ENCODE results near the gene FDPS. TPM values are rescaled to one million over a fixed set of nuclear protein-coding genes. Genes with fewer than 3 reads are reported as not detected.
"Not testable (repeated sequence)": the region's sequence is repeated elsewhere in the genome, so short reads cannot be mapped to it uniquely, and the experiment has no call there.

The FDPS gene
- total RNA-seq, 2 experiments from 2014 or later = 270 to 271 TPM

DNA sequence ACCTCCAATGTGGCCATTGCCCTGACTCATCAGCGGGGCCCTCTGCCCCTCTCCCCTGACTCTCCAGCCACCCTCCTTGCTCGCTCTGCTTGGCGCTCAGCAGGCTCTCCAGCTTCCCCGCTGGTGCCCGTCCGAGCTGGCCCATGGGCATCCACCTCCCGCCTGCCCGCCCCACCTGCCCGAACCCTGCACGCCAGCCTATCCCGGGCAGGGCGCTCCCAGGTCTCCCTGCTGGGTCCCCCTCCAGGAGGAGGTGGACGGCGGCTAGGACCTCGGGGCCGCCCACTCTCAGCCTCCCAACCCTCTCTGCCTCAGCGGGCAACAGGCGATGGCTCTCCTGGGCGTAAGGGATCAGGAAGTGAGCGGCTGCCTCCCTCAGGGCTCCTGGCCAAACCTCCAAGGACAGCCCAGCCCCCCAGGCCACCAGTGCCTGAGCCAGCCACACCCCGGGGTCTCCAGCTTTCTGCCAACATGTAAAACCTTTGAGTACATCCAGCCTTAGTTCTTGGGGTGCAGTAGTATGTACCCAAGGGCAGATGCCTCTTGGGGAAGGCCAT is 20.6 kb upstream of the FDPS start:
- POLR2A ChIA-PET = no interaction called here
- Mint-ChIP-seq H3K4me3 (no peak overlapping the region), H3K9me3 (ENCODE audit: insufficient read depth) (no peaks in the 10 kb centered on the region), H3K27ac (no peak overlapping the region), H3K27me3 (ENCODE audit: low read depth) (no peaks in the 10 kb centered on the region), H3K36me3 (ENCODE audit: low read depth) (no peaks in the 10 kb centered on the region), H3K4me1 (ENCODE audit: low read depth) (no peaks in the 10 kb centered on the region)
- ATAC-seq (no peak), DNase-seq (no peak)
- CTCF ChIA-PET = interaction anchor here (0.6 kb wide), 1 partner anchor 284 kb away, joined by 3 read pairs; no protein-coding TSS in a partner anchor

DNA sequence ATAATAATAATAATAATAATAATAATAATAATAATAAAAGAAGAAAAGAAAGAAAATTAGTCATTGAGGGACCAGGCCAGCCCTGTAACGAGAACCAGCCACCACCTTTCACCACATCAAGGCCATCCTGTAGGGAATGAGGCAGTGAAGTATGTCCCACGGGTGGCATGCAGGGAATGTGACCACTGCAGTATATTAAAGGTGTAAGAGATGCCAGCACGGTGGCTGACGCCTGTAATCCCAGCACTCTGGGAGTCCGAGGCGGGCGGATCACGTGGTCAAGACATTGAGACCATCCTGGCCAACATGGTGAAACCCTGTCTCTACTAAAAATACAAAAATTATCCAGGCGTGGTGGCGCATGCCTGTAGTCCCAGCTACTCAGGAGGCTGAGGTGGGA is 17.7 kb upstream of the FDPS start:
- H3K9me3 Mint-ChIP-seq (ENCODE audit: insufficient read depth); CTCF ChIA-PET; DNase-seq; H3K36me3 Mint-ChIP-seq (ENCODE audit: low read depth); H3K27ac Mint-ChIP-seq; H3K4me1 Mint-ChIP-seq (ENCODE audit: low read depth); H3K4me3 Mint-ChIP-seq; ATAC-seq; POLR2A ChIA-PET: not testable (repeated sequence)
- peaks cover 23% of the 10 kb centered on the region for H3K27me3 Mint-ChIP-seq (ENCODE audit: low read depth)

DNA sequence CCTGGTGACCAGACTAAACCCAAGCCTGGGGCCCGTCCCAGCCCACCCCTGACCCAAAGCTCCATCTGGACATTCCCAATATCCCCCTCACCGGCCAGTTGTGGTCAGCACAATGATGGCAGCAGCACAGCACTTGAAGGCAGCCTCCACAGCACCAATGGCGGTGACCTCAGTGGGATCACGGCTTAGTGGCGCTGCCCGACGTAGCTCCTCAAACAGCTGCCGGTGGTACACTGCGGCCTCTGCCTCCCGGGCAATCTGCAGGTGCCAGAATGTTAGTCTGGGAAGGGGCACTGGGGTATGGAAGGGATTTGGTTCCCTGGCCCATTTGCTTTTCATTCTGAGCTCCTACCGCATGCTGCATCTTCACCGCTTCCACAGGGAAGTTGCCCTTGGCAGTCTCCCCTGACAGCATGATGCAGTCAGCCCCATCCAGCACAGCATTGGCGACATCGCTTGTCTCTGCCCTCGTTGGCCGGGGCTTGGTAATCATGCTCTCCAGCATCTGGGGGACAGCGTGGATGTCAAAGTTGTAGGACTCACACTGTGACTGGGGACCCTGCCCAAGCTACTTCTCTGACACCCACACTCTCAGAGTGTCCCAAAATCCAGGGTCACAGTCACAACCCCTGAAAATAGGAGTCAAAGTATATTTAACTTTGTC is 15.4 kb upstream of the FDPS start:
- ChIA-PET CTCF (interaction anchor here (0.6 to 1.1 kb wide), 3 partner anchors 11 to 119 kb away, joined by 3 read pairs; no protein-coding TSS in a partner anchor), POLR2A (interaction anchor here (1.1 kb wide), 1 partner anchor 20 kb away, joined by 3 read pairs; the partner anchor contains the start of gene CLK2)
- H3K27ac Mint-ChIP-seq = no peak overlapping the region
- no peak overlapping the region for H3K4me3 Mint-ChIP-seq
- H3K36me3 Mint-ChIP-seq (ENCODE audit: low read depth) = no peaks in the 10 kb centered on the region
- peaks cover 38% of the 10 kb centered on the region for H3K27me3 Mint-ChIP-seq (ENCODE audit: low read depth)
- no peaks in the 10 kb centered on the region for H3K9me3 Mint-ChIP-seq (ENCODE audit: insufficient read depth)
- no peak for ATAC-seq
- H3K4me1 Mint-ChIP-seq (ENCODE audit: low read depth) = peaks cover 7% of the 10 kb centered on the region
- DNase-seq = no peak

DNA sequence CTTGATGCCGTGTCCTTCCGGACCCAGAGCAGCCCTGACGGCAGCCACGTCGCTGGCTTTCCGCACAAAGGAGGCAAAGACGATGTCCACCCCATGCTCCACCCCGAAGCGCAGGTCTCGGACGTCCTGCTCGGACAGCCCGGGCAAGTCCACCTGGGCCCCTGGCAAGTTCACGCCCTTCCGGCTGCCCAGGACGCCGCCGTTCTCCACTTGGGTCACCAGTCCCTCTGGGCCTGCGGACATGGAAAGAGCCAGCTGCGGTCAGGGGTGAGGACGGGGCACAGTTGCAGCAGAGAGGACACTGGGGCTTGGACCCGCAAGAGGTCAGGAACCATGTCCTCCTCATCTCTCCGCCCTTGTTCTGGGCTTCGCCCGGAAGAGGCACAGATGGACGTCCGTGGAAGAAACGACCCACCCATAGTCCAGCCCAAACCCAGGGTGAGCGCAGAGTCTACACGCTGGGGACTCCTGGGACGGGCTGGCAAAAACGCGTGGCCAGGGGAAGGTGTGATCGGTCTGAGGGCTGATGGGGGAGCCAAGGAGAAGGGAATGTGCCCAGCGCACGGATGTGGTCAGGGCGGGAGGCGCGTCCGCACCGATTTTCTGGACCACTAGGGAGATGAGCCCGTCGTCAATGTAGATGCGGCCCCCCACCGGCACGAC is 14.0 kb upstream of the FDPS start:
- ATAC-seq (peak; percentile 30), DNase-seq (no peak)
- H3K27ac Mint-ChIP-seq = no peak overlapping the region
- H3K27me3 Mint-ChIP-seq (ENCODE audit: low read depth) = peaks cover 38% of the 10 kb centered on the region
- H3K4me1 Mint-ChIP-seq (ENCODE audit: low read depth) = peaks cover 7% of the 10 kb centered on the region
- H3K9me3 Mint-ChIP-seq (ENCODE audit: insufficient read depth) = no peaks in the 10 kb centered on the region
- ChIA-PET CTCF (no interaction called here), POLR2A (no interaction called here)
- H3K36me3 Mint-ChIP-seq (ENCODE audit: low read depth) = no peaks in the 10 kb centered on the region
- peak overlapping the region; percentile 37 for H3K4me3 Mint-ChIP-seq

DNA sequence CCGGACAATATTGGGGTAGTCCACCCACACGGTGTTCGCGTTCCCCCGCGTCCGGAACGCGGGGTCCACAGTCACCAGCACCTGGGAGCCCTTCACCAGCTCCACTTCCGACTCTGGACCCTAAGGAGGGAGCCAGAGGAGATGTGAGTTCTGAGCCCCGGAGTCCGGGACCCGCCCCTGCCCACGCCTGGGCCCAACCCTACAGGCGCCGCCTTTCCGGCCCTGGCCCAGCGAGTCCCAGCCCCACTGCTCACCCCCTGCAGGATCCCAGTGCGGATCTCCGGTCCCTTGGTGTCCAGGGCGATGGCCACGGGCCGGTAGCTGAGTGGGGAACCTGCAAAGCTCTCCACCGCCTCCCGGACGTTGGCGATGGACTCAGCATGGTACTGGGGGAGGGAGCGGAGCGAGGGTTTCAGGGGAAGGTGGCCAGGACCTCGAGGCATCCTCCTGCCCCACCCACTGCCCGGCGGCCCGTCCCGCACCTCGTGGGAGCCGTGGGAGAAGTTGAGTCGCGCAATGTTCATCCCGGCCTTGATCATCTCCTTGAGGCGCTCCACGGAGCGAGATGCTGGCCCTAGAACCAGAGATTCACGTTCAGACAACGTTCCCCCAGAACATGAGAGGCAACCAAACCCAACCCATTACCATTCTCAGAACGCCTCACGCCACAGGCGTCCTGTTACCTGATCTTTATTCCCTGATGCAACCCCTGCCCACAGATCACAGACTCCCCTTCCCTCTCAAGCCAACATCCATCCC is 13.3 kb upstream of the FDPS start:
- peaks cover 7% of the 10 kb centered on the region for H3K4me1 Mint-ChIP-seq (ENCODE audit: low read depth)

DNA sequence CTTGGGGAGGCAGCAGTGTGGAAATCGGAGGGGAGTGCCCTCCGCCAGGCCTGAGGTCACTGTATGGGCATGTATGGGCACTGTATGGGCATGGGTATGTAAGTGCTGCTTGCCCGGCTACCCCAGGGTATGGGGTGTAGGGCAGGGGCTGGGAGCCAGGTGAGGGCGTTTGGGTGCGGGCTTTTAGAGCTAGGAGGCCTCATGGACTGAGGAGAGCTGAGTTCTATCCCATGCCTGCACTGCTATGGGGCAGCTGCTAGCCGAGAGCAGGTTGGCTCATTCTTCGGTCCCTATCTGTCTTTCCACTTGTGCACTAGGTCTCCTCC is 12.8 kb upstream of the FDPS start:
- H3K4me1 Mint-ChIP-seq (ENCODE audit: low read depth) = peaks cover 7% of the 10 kb centered on the region
- no peak overlapping the region for H3K4me3 Mint-ChIP-seq
- ATAC-seq (no peak), DNase-seq (no peak)
- POLR2A ChIA-PET = interaction anchor here (1.0 kb wide), 1 partner anchor 14 kb away, joined by 6 read pairs; no protein-coding TSS in a partner anchor
- peaks cover 38% of the 10 kb centered on the region for H3K27me3 Mint-ChIP-seq (ENCODE audit: low read depth)
- H3K36me3 Mint-ChIP-seq (ENCODE audit: low read depth) = no peaks in the 10 kb centered on the region
- H3K9me3 Mint-ChIP-seq (ENCODE audit: insufficient read depth) = no peaks in the 10 kb centered on the region
- CTCF ChIA-PET = no interaction called here
- H3K27ac Mint-ChIP-seq = no peak overlapping the region

More for the DNA sequence above, 13.3 kb upstream of the FDPS start:
- CTCF ChIA-PET = no interaction called here
- Mint-ChIP-seq H3K27me3 (ENCODE audit: low read depth) (peaks cover 38% of the 10 kb centered on the region), H3K9me3 (ENCODE audit: insufficient read depth) (no peaks in the 10 kb centered on the region), H3K36me3 (ENCODE audit: low read depth) (no peaks in the 10 kb centered on the region), H3K4me3 (no peak overlapping the region), H3K27ac (no peak overlapping the region)
- POLR2A ChIA-PET = interaction anchor here (1.0 kb wide), 1 partner anchor 15 kb away, joined by 6 read pairs; no protein-coding TSS in a partner anchor
- DNase-seq (no peak), ATAC-seq (peak; percentile 57)

DNA sequence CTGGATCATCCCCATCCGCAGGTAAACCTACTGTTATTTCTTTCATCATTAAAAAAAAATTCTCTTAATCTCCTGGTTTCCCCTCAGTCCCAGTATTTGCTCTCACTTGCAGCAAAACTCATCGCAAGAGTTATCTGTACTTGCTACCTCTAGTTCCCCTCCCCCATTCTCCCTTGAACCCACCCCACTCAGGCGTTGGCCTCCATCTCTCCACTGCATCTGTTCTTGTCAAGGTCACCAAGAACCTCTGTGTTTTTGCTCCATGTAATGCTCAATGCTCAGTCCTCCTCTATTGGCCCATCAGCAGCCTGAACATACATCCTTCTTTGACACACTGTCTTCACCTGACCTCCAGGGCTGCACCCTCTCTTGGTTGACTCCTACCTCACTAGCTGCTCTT is 12.0 kb upstream of the FDPS start:
- Mint-ChIP-seq H3K4me1 (ENCODE audit: low read depth) (peaks cover 7% of the 10 kb centered on the region), H3K9me3 (ENCODE audit: insufficient read depth) (no peaks in the 10 kb centered on the region), H3K36me3 (ENCODE audit: low read depth) (no peaks in the 10 kb centered on the region), H3K4me3 (no peak overlapping the region), H3K27ac (no peak overlapping the region), H3K27me3 (ENCODE audit: low read depth) (peaks cover 40% of the 10 kb centered on the region)
- CTCF ChIA-PET = no interaction called here
- ATAC-seq = no peak
- POLR2A ChIA-PET = no interaction called here
- no peak for DNase-seq

DNA sequence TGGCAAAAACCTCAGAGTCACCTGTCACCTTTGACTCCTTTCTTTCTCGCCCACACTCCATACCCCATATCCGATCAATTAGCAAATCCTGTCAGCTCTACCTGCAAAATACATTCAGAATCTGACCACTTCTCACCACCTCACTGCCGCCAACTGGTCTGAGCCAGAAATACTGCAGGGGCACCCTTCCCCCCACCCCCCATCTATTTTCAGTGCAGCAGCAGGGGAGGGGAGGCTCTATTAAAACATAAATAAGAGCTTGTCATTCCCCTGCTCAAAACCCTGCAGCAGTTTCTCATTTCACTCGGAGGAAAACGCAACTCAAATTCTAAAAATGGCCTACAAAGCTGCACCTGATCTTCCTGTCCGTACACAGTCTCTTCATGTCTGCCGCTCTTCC is 11.3 kb upstream of the FDPS start:
- Mint-ChIP-seq H3K9me3 (ENCODE audit: insufficient read depth) (no peaks in the 10 kb centered on the region), H3K27ac (no peak overlapping the region), H3K4me3 (no peak overlapping the region), H3K4me1 (ENCODE audit: low read depth) (peaks cover 7% of the 10 kb centered on the region), H3K36me3 (ENCODE audit: low read depth) (no peaks in the 10 kb centered on the region), H3K27me3 (ENCODE audit: low read depth) (peaks cover 41% of the 10 kb centered on the region)
- no peak for DNase-seq
- ChIA-PET POLR2A (no interaction called here), CTCF (interaction anchor here (1.2 to 1.4 kb wide), 2 partner anchors 26 to 46 kb away, joined by 4 to 5 read pairs; no protein-coding TSS in a partner anchor)
- ATAC-seq = no peak

DNA sequence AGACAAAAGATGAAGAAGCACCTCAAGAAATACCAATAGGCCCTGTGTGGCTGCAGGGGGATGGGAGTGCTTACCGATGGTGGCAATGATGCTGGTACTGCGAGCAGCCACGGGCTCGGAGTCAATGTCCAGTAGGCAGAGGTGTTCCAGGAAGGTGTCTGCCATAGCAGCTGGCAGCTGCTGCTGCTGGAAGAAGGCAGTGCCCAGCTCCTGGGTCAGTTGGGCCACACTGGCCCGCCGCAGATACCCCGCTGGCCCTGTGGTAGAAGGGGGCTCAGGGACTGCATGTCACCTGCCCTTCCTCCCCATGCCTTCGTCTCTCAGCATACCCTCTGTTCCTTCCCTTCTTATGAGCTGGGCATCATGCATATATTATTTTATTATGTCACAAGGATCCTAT is 8.6 kb upstream of the FDPS start:
- no peaks in the 10 kb centered on the region for H3K9me3 Mint-ChIP-seq (ENCODE audit: insufficient read depth)
- peaks cover 3% of the 10 kb centered on the region for H3K4me1 Mint-ChIP-seq (ENCODE audit: low read depth)
- CTCF ChIA-PET = interaction anchor here (1.7 to 1.8 kb wide), 2 partner anchors 23 to 50 kb away, joined by 4 to 7 read pairs; no protein-coding TSS in a partner anchor
- H3K4me3 Mint-ChIP-seq = no peak overlapping the region
- no peak overlapping the region for H3K27ac Mint-ChIP-seq
- DNase-seq (no peak), ATAC-seq (no peak)
- no peaks in the 10 kb centered on the region for H3K36me3 Mint-ChIP-seq (ENCODE audit: low read depth)
- POLR2A ChIA-PET = no interaction called here
- peaks cover 27% of the 10 kb centered on the region for H3K27me3 Mint-ChIP-seq (ENCODE audit: low read depth)

DNA sequence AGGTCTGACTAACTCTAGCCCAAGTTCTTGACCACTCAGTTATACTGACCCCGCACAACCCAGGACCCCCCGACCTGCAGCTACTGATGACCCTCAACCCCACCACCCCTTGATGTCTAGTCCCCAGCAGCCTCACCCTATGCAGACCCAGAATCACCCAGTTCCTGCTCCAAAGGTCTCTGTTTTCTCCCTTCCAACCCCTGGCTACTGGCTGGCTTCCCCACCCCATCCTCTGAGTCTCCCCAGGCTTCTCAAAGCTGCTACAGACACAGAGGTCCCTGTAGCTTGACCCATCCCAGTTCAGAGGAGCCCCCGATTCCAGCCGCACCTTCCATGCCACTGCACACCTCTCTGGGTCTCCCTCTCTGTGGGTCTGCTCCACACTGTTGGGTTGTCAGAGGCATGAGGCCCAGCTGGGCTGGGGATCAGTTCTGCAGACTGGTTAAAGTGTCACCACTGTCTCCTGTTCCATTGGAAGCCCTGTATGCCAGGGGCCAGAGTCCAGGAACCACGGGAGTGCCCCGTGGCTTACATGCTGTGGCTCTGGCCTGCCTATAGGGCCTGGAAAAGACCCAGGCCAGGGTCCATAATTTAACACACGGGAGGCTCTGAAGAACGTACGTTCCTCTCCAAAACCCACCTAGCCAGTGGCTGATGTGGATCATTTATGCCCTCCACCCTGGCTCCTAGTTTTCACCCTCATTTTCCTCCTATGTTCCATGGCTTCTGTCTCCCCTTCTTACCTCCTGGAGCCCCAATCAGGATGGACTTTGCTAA is 7.9 kb upstream of the FDPS start:
- POLR2A ChIA-PET = interaction anchor here (1.1 kb wide), 1 partner anchor 17 kb away, joined by 3 read pairs; no protein-coding TSS in a partner anchor
- CTCF ChIA-PET = interaction anchor here (1.7 to 1.8 kb wide), 2 partner anchors 22 to 51 kb away, joined by 4 to 7 read pairs; no protein-coding TSS in a partner anchor
- Mint-ChIP-seq H3K4me3 (no peak overlapping the region), H3K27ac (no peak overlapping the region), H3K4me1 (ENCODE audit: low read depth) (no peaks in the 10 kb centered on the region), H3K27me3 (ENCODE audit: low read depth) (peaks cover 22% of the 10 kb centered on the region), H3K9me3 (ENCODE audit: insufficient read depth) (no peaks in the 10 kb centered on the region), H3K36me3 (ENCODE audit: low read depth) (no peaks in the 10 kb centered on the region)
- ATAC-seq (no peak), DNase-seq (no peak)

DNA sequence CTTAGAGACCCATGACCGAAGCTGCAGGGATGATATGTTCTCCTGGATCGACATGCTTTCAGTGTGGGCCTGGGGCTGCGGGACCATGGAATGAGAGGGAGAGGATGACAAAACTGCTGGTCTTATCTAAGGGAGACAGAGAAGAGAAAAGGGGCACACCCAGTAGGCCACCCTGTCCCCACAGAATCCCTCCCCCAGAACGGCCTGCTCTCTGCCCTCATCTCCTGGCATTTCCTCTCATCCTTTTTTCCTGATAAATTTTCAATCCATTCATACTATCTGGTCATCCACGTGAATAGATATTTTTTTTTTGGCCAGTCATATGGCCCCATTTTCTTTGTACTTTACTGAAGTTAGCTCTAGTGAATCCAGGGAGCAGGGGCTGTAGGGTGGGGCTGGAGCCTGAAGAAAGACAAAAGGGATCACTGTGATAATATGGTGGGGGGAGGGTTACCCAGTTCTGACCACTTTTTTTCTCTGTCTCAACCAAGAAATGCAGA is 7.3 kb upstream of the FDPS start, which contains the start of gene PKLR:
Gene PKLR, minus strand, starts transcription at position 97 of the 500 bp plus-strand sequence. Its CDS starts 43 bp downstream, at position 54.
- no peaks in the 10 kb centered on the region for H3K4me1 Mint-ChIP-seq (ENCODE audit: low read depth)
- ChIA-PET CTCF (interaction anchor here (1.8 kb wide), 1 partner anchor 51 kb away, joined by 4 read pairs; no protein-coding TSS in a partner anchor), POLR2A (interaction anchor here (0.6 to 1.1 kb wide), 2 partner anchors 12 to 16 kb away, joined by 3 read pairs; no protein-coding TSS in a partner anchor)
- no peaks in the 10 kb centered on the region for H3K9me3 Mint-ChIP-seq (ENCODE audit: insufficient read depth)
- ATAC-seq (no peak), DNase-seq (no peak)
- no peak within 1 kb of the TSS for H3K4me3 Mint-ChIP-seq
- no peak within 1 kb of the TSS for H3K27ac Mint-ChIP-seq
- peaks cover 17% of the 10 kb centered on the region for H3K27me3 Mint-ChIP-seq (ENCODE audit: low read depth)
- no peaks in the 10 kb centered on the region for H3K36me3 Mint-ChIP-seq (ENCODE audit: low read depth)

Measured in activated CD8-positive, alpha-beta T cell treated with anti-CD3 and anti-CD28 coated beads, Interleukin-2, amount 10 ng/mL, durations not matched to agents 7 days and 5 days (primary cell).